GM08714 (cell line): ENCODE measurements around the gene ZNF30.
"Not testable (repeated sequence)": the region's sequence is repeated elsewhere in the genome, so short reads cannot be mapped to it uniquely, and the experiment has no call there.

Source experiments
- H3K4me3 ChIP-seq: fragments of 200-500 bp; sonication (Bioruptor generic); 2 replicates; pipeline ENCODE4 v1.5.1; 2014; ENCODE audit warnings: mild to moderate bottlenecking, low read length, inconsistent platforms
- ZNF274 ChIP-seq: IDR thresholded peaks from 2 replicates; pipeline ENCODE4 v1.6.1; 2012; ENCODE audit warnings: mild to moderate bottlenecking, low read depth, low read length

Gene ZNF30

DNA sequence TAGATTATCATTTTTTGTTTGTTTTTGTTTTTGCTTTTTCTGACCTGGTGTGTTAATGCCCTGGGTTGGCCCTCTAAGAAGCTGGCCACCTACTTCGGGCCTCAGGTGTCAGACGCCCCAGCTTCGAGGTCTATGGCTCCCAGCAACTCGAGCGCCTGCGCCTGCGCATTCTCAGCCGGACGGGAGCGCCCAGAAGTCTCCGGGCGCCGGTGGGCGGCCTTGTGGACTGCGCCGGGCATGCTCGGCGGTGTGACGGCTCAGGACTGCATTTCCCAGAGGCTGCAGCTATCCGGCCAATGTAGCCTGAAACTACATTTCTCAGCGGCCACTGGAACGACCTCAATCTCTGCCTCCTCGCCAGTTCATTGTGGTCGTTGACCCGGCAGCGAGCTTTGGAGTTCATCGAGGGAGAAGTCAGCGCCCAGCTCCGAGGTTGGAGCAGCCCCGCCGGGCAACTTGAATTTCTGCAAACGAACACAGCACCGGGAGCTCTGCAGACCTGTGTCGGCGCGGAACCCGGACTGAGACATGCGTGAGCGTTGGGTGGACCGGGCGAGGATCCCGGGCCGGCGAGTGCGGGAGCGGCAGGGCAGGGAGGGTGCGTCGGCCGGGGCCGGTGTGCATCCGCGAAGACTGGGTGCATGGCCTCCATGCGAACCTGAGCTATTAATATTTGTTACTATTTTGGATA, at the start of gene ZNF30:
Gene ZNF30, plus strand, starts transcription at position 219 of the 691 bp plus-strand sequence. CDS start 3,045 bp downstream, outside the sequence.
- peak within 1 kb of the TSS; percentile 84 for H3K4me3 ChIP-seq
- no peak for TF ChIP-seq ZNF274

DNA sequence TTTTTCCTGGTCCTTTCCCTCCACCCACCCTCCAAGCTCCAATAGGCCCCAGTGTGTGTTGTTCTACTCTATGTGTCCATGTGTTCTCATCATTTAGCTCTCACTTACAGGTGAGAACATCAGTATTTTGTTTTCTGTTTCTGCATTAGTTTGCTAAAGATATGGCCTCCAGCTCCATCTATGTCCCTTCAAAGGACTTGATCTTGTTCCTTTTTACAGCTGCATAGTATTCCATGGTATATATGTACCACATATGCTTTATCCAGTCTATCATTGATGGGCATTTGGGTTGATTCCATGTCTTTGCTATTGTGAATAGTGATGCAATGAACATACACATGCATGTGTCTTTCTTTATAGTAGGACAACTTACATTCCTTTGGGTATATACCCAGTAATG, 47.1 kb upstream of the ZNF30 start:
- TF ChIP-seq ZNF274 = no peak
- H3K4me3 ChIP-seq = no peak overlapping the region

DNA sequence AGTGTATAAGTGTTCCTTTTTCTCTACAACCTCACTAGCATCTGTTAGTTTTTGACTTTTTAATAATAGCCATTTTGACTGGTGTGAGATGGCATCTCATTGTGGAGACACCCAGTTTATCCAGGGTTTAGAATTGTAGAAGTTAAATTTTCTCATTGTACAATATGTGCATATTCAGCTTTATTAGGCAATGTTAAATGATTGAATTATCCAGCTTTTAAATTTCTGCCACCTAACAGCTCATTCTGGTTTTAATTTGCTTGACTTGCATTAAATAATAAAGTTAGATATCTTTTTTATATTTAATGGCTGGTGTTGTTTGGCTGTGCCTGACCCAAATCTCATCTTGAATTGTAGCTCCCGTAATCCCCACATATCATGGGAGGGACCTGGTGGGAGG, 46.7 kb upstream of the ZNF30 start:
- TF ChIP-seq ZNF274 = no peak
- no peak overlapping the region for H3K4me3 ChIP-seq

DNA sequence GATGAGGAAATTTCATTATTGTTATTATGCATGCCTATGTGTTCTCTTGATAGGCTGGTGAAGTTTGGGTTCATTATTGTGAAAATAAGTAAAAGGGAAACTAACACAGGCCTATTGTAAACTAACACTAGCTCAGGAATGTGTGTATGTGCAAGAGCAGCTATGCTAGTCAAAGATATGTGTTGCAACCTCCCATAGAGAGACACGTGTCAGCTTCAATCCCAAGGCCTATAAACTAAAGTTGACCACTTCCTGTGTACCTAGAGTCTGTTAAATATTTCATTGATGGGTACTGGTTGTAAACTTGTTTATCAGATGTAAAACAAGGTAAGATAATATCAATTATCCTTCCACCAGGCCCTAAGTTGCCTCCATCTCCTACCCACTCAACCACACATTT, 44.7 kb upstream of the ZNF30 start:
- no peak for TF ChIP-seq ZNF274
- H3K4me3 ChIP-seq = no peak overlapping the region

DNA sequence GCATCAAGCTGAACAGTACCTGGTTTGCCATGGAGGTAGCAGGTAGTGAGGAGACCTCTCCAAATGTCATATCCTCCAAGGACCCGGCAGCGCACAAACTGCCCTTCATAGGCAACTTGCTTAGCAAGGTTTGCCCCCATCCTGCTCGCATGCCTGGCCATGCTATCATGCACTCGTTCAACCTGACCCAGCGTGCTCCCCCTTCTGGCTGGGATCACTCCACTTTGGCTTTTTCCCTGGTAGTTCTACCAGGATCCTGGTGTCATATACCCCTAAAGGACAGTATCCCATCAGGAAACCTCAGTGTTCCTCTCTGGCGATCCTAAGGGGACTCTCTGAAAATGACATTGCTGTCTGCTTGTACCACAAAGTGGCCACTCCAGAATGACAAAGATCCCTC, 38.6 kb upstream of the ZNF30 start:
- H3K4me3 ChIP-seq = no peak overlapping the region
- no peak for TF ChIP-seq ZNF274

DNA sequence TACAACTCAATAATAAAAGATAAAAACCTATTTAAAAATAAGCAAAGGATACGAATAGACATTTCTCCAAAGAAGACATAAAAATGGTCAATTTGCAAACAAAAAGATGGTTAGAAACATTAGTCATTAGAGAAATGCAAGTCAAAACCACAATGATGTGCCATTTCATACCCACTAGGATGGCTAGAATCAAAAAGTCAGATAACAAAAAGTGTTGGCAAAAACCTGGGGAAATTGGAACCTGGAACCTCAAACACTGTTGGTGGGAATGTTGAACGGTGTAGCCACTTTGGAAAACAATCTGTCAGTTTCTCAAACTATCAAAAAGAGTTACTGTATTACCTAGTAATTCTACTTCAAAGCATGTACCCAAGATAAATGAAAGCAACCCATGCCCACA, 26.5 kb upstream of the ZNF30 start:
- no peak for TF ChIP-seq ZNF274
- H3K4me3 ChIP-seq = no peak overlapping the region

DNA sequence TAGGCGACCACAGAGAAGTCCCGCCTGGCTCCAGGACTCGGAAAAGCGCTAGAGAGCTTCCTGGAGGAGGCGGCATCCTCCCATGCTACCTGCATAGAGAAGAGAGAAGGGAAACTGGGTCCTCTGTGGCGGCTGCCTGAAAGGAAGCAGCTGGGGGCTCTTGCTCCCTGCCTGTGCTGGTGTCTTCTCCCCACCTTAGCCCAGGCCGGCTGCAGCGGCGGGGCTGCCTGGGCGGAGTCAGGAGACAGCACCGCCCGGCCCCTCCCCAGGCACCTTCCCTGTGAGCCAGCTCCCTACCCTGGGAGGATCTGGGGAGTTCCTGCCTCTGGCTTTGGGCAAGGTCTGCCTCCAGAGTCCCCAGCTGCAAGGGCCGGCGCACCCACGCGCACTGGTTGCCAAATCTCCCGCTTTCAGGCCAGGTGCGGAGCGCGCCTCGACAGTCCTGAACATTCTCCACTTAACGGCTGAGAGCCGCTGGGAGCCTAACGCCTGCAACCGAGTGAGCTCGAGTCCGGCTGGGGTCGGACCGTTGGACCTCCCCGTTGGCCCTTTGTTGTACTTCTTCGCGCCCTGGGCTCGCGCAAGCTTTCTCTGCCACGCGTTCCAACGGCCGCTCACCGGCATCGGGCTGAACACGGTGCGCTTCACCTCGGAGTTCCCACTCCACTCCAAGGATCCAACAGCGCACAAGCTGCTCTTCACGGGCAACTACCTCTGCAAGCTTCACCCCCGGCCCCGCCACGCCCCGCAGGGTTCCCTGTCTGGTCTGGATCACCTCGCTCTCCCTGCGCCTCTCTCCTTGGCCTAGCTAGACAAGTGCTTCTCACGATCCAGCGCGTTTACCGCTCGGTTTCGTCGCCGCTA, 21.8 kb upstream of the ZNF30 start:
- no peak for TF ChIP-seq ZNF274
- H3K4me3 ChIP-seq = no peak overlapping the region

DNA sequence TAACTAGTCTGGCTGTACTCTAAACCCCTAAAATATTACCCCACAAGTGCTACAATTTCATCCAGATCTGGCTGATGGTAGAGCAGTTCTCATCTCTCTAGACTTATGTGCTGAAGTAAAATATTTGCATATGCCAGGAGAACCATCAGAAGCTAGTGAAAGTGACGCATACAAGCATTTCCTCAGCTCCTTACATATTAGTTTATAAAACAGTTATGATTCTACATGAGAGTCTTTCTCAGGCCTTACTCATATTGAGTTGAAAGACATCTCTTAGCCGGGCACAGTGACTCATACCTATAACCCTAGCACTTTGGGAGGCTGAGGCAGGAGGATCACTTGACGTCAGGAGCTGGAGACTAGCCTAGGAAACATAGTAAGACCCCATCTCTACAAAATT, 15.9 kb upstream of the ZNF30 start:
- no peak for TF ChIP-seq ZNF274
- no peak overlapping the region for H3K4me3 ChIP-seq

DNA sequence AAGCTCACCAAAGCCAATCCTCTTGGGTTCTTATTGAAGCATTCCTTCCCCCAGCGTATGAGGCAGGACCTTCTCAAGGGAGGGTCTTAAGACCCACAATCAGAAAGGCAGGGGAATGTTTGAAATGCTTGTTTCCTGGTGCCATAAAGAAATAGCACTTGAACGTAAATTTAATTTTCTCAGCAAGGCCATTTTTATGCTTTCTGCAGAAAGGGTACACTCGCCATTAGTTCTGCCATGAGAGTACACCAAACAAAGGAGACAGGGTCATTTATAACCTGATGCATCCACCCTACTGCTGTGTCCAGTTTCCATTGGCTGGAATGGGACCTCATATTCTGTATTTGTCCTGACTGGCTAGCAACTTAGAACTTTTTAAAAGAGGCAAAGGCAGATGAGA, 9.6 kb upstream of the ZNF30 start:
- H3K4me3 ChIP-seq = not testable (repeated sequence)

DNA sequence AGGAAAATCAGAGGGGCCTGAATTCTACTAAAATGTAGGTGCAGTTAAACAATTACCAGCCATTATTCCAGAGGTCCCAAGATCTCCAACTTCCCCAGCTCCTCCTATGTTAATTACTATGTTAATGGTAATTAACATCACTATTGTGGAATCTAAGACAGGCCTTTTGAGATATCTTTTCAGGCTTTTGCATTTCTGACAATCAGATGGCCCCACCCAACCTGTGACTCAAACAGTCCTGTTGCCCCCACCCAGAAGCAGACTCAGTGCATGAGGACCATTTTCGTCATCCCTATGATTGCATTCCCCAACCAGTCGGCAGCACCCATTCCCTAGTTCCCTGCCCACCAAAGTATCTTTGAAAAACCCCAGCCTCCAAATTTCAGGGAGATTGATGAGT, 8.5 kb upstream of the ZNF30 start:
- no peak for TF ChIP-seq ZNF274
- no peak overlapping the region for H3K4me3 ChIP-seq

DNA sequence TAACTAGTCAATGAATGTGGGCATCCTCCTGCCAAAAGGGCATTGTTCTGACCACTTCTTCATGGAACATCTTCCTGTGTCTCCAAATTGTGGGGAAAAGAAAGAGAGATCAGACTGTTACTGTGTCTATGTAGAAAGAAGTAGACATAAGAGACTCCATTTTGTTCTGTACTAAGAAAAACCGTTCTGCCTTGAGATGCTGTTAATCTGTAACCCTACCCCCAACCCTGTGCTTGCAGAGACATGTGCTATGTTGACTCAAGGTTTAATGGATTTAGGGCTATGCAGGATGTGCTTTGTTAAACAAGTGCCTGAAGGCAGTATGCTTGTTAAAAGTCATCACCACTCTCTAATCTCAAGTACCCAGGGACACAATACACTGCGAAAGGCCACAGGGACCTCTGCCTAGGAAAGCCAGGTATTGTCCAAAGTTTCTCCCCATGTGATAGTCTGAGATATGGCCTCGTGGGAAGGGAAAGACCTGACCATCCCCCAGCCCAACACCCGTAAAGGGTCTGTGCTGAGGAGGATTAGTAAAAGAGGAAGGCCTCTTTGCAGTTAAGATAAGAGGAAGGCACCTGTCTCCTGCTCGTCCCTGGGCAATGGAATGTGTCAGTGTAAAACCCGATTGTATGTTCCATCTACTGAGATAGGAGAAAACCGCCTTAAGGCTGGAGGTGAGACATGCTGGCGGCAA, 6.5 kb upstream of the ZNF30 start:
- not testable (repeated sequence) for H3K4me3 ChIP-seq

DNA sequence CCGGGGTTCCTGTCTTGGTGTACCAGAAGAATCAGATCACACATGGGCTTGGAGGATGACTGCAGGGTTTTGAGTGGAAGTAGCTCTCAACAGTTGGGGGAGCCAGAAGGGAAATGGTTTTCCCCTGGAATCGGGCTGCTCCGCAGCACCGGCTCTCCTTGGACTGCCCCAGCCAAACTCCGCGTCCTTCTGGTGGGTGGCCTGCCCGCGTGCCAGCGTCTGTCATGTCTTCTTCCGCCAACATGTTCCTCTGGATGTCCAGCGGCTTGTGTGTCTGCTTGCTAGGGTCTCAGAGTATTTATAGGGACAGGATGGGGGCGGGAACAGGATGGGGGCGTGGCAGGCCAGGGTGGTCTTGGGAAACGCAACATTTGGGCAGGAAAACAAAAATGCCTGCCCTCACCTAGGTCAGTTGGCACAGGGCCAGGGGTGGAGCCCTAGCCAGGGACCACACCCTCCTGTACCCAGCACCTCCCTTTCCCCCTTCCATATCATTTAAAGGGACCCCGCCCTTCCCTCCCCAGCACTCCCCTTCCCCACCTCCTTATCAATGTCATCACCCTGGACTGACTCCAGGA, 1.3 kb upstream of the ZNF30 start:
- H3K4me3 ChIP-seq = no peak overlapping the region
- TF ChIP-seq ZNF274 = no peak

DNA sequence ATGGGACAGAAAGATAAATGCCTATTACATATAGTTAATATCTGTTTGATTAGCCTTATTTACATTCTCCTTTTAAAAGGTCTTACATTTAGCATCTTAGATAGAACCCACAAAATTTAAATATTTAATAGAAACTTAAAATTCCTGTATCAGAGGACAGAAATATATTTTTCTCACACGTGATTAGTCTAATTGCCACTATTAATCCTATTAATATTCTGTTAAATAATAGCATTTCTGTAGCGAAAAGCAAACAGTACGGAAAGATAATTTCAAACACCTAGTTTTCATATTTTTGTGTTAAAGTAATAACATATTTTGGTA, 380 bp upstream of the ZNF30 start:
- TF ChIP-seq ZNF274 = no peak
- H3K4me3 ChIP-seq = peak overlapping the region; percentile 84; the same call in 1 of the 2 replicates

DNA sequence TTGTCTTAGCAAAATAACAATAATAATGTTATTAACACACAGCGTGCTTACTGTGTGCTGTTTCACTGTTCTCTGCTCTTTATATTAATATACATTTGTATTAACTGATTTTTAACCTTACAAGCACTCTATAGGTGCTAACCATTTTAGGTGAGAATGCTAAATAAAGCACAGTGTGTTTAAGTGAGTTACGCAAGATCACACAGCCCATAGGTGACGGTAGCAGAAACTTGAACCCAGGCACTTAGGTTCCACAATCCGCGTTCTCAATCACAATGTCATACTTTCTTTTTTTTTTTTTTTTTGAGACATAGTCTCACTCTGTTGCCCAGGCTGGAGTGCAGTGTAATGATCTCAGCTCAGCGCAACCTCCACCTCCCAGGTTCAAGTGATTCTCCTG, 5.8 kb downstream of the ZNF30 start:
- H3K4me3 ChIP-seq = no peak overlapping the region
- no peak for TF ChIP-seq ZNF274

DNA sequence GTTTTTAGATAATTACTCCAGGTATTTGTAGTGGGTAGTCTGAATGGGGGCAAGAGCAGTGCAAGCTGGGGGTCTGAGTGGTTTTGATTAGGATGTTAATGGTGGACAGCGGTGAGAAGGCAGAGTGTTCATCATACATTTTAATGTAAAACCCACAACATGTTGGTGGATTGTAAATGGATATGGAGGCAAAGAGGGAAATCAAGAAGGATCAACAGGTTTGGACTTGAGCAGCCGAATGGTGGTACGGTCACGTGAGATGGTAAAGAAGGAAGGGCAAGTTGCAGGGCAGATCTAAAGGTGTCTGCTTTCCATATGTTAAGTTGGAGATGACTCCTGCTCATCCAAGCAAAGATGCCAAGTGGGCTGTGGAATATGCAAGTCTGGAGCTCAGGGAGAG, 9.5 kb downstream of the ZNF30 start:
- no peak overlapping the region for H3K4me3 ChIP-seq
- TF ChIP-seq ZNF274 = no peak
